Iris pigment epithelial cell (primary cell): ENCODE data around the gene PKP2.
A peak's percentile ranks its signal among the peaks of the same experiment; 100 is the strongest.

Source experiments
- DNase-seq: peaks from one replicate; pipeline ENCODE4 v3.0.0-alpha.2; 2011; ENCODE audit warnings: low read depth

Gene PKP2

DNA sequence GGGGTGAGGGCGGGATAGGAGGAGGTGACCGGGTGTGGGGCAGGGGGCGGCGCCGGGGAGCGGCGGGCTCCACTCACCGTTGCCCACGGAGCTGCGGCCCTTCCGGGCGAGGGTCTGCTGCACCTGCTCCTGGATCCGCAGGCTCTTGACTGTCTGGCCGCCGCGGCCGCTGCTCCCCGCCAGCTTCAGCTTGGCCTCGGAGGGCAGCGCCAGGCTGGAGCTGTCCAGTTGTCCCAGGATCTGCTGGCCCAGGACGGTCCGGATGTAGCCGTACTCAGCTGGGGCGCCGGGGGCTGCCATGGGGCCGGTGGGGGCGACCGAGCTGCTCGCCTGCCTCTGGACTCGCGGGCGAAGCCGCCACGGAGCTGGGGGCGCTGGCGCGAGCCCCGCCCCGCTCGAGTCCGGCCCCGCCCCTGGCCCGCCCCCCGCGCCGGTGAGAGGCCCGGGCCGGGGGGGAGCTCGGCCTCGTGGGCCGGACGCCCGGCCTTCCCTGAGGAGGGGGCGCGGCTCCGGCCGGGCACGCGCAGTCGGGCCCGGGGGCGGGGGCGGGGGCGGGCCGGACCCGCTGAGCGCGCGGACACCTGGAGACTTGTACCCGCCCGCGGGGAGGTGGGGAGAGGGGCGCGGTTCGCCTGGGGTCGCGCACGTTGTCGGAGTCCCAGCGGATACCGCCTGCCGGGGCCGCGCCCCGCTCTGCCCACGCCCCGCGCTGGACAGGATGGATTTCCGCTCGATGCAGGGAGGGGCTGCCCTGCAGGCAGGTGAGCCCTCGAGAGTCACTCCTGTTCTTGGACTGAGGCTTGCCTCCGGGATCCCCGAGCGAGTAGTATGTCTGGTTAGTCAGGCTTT lies at the start of gene PKP2:
Gene PKP2 (minus strand): TSS at position 346 of the 849 bp plus-strand sequence. CDS start 46 bp downstream, at position 300.
- peak; percentile 49 for DNase-seq

DNA sequence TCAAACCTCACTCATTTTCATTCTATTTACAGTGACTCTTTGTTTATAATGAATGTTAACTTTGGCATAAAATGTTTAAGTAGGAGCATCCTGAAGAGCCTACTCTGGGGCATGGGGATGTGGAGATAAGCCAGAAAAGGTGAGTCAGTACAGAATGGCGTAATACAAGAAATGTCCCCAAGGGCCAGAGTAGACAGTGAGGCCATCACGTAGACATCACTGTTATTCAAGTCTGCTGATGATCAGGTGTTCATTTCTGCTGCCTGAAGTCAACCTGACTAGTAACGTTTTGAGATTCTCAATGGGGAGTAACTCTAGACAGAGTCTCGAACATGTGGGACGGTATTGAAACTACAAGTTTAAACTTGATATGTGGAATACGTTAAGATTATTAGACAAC lies 47.6 kb upstream of the PKP2 start:
- DNase-seq: peak; percentile 21

DNA sequence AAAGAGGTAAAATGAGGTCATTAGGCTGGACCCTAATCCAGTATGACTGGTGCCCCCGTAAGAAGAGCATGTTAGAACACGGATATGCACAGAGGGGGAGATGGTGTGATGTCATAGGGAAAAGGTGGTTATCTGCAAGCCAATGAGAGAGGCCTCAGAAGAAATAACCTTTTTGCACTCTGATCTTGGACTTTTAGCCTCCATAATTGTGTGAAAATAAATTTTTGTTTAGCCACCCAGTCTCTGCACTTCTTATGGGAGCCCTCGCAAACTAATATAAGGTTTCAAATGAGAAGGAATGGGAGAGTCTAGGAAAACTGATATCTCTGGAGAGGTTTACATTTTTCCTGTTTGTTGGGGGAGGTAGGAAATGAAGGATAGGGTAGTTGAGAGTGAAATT lies 43.2 kb upstream of the PKP2 start:
- no peak for DNase-seq

DNA sequence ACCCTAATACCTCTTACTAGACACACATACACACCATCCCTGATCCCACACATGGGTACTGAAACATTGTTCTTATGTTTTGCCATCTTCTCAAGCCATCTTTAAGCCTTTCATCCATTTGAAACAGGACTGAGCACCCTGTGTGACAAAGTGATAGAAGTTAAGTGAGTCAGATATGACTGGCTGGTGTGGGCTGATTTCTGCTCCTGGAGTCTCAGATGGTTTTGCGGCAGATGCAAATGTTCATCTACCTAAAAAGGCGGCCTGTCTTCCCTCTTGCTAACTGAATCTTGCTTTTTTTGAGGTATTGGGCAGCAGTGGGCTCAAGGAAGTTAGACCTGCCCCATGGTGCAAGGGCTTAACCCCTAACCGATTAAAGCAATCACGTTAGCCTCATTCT lies 30.4 kb upstream of the PKP2 start:
- DNase-seq: peak; percentile 28

DNA sequence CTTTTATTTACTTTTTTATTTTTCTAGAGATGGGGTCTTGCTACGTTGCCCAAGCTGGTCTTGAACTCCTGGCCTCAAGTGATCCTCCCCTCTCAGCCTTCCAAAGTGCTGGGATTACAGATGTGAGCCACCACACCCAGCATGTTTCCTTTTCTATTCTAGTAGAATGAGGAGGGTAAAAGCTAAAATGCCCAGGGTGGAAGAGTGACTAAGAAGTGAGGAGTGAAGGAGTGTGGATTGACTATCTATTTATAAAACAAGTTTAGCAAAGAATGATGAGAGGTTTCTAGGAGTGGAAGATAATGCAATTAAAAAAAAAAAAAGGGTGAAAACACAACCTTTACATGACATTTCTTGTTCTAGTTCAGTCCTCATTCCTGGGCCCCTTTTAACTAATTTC lies 29.8 kb upstream of the PKP2 start:
- no peak for DNase-seq

DNA sequence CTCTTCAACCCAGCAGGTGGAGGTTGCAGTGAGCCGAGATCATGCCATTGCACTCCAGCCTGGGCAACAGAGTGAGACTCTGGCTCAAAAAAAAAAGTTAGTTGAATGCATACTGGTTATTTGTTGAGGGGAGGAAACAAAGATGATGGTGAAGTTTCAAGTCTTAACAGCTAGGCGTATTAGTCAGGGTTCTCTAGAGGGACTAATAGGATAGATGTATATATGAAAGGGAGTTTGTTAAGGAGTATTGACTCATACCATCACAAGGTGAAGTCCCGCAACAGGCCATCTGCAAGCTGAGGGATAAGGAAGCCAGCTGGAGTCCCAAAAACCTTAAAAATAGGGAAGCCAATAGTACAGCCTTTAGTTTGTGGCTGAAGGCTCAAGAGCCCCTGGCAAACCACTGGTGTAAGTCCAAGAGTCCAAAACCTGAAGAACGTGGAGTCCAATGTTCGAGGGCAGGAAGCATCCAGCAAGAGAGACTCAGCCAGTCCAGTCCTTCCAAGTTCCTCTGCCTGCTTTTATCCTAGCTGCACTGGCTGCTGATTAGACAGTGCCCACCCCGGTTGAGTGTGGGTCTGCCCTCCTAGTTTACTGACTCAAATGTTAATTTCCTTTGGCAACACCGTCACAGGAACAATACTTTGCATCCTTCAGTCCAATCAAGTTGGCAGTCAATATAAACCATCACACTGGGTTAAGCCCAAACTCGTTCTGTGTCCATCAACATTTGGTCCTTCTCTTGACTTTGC lies 26.1 kb upstream of the PKP2 start:
- DNase-seq: no peak

DNA sequence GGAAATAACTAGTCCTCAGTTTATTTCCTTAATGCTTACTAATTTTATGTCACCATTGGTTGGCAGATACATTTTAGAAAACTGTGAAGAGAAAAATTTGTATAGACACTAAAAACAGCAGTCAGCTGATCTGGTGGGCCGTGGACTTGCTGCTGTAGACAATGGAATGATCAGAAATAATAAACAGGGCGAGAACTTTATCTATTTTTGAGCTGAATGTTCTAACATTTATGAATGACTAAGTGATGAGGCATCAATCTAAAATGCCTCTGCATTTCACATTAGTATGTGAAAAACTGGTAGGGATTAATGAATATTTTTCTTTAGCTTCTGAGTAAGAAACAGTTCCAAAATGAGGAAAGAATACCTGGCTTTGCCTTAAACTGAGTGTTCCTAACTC lies 24.8 kb upstream of the PKP2 start:
- DNase-seq: peak; percentile 92

DNA sequence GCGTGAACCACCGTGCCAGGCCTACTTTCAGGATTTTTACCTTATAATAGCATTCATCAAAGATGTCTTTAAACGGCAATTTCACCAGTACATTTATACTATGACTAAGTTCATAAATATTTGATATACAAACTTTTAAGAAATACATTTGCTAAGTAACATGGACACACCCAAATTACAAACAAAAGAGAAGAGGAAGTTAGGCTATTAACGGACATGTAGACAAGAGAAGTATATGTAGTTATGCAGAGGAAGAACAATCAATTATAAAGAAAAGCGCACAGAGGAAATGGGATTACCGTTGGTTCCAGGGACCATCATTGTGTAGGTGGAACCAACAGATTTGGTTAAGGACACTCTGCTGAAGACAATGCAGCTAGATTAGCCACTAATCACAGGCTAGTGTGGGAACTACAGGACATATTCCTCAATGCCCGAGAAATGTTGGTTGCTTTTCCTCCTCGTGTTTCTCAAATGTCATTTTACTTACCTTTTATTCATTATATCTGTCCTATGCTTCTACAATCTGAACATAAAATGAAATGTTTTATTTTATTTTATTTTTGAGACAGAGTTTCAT lies 24.0 kb upstream of the PKP2 start:
- DNase-seq: peak; percentile 60

DNA sequence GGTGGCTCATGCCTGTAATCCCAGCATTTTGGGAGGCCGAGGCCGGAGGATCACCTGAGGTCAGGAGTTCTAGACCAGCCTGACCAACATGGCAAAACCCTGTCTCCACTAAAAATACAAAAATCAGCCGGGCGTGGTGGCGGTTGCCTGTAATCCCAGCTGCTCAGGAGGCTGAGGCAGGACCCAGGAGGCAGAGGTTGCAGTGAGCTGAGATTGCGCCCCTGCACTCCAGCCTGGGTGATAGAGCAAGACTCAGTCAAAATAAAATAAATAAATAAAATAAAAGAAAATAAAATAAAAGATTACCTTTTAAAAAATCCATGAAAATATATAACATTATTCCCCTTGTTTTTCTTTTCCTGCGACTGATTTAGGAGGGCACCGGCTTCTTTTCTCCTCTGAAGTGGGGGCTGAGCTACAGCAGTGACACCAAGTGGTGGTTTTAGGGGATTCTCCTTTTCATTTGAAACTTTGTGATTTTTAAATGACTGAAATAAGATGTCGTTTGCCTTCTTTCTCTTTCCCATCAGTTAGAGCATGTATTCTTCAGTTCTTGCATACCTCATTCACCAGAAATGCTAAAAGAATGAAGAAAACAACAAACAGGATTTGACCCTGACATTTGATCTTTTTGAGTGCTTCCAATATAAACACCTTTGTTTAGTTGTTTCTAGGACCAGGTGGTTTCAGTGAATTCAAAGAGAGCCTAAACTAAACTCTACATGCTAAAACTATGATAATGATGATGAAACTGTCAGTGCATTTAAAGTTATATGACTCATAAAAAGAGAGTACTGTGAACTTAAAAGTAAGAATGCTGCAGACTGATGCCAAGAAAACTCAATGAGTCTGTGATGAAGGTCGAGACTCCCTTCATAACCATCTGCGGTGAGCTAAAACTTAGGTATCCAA lies 22.6 kb upstream of the PKP2 start:
- peak; percentile 96 for DNase-seq

DNA sequence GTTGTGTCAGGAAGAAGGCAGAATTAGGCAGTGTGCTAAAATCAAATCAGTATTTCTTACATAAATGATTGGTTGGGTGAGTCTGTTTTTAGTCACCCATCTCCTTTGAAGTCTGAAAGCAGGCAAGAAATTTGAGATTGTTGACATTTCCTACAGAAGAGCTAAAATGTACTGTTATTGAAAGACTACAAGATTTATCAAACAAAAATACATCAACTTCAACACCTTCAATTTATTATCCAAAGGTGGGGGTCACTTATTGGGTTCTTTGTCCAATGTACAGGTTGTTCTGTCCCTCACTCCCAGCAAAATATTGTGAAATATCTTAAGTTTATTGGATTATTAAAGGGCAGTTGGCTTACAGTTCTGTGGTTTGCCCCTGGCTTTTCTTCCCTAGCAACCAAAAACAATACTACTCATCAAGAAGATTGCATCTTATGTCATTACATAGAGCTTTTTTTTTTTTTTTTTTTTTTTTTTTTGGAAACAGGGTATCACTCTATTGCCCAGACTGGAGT lies 20.6 kb upstream of the PKP2 start:
- DNase-seq: peak; percentile 94

DNA sequence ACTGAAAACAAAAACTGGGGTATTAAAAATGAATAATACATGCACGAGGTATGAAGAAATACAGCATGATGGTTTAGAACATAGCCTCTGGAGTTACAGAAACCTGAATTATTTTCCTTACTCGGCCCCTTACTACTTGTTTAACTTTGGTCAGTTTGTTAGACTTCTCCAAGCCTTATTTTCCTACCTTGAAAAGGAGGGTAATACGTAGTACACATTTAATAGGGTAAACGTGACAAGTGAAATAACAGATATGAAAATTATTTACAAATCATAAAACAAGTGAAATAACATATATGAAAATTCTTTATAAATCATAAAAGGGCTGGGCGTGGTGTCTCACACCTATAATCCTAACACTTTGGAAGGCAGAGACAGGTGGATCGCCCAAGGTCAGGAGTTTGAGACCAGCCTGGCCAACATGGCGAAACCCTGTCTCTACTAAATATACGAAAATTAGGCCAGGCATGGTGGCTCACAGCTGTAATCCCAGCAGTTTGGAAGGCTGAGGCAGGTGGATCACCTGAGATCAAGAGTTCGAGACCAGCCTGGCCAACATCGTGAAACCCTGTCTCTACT lies 11.4 kb upstream of the PKP2 start:
- DNase-seq: no peak

DNA sequence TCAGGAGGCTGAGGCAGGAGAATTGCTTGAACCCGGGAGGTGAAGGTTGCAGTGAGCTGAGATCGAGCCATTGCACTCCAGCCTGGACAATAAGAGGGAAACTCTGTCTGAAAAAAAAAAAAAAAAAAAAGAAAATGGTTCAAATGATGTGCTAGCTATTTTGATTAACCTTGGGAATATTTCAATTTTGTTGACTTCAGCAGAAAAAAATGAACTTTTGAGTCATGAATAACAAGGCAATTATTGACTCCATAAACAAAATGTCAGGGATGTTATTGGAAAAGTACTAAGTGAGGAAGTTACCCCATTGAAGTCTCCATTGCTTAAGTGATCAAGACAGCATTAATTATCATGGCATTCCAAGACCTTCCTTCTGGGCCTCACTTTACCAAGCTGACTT lies 10.6 kb upstream of the PKP2 start:
- no peak for DNase-seq

DNA sequence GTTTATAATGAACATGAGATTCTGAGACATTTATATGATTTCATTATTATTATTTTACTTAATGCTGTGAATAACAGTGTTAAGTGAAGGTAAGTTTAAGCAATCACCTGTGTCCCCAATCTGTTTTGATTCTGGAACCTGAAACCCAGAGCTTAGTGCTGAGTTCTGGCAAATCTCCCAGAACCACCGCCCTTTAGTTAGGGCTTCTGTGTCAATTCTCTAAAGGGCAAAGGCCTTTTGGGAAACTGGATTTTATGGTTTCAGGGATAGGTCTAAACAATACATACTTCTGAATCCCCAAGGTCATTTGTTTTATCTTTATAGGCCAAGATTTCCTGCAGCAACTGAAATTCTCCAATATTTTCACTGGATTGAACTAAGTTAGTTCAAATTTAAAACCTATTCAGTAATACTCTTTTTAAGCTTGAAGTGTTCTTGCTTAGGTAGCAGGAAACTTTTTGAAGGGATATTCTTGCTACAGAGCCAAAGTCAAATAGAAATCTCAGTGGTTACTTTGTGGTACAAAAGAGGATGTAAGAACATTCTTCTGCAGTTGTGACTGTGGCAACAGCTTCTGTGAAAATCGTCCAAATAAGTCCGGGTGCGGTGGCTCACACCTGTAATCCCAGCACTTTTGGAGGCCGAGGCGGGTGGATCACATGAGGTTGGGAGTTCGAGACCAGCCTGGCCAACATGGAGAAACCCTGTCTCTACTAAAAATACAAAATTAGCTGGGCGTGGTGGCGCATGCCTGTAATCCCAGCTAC lies 10.0 kb upstream of the PKP2 start:
- DNase-seq: no peak

DNA sequence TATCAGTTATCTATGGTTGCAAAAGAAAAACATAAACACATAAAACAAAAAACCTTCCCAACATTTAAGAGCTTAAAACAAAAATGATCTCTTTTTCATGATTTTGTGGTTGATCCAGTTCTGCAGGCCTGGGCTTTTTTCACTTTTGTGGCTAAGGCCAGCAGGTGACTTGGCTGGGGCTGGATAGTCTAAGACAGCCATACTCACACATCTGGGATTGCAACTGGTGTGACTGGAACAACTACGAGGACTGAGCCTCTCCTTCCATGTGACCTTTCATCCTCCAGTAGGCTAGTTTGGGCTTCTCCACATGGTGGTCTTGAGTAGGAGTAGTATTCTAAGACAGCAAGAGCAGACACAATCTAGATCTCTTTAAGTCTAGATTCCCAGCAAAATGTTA lies 7.2 kb upstream of the PKP2 start:
- DNase-seq: no peak

DNA sequence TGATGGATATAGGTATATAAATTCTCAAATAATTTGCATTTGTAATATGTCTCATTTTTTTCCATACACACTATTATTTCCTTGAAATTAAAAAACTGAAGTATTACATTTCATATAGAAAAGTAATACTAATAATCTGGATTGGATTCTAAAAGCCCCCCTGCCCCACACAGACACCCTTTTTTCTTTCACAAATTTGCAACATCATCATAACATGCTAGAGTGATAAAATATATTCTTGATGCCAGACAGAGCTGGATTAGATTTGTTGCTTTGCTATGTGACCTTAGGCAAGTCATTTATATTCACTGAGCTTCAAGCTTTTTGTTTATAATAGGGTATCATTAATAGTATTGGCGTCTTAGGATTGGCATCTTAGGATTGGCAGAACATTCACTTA lies 6.7 kb upstream of the PKP2 start:
- DNase-seq: no peak

DNA sequence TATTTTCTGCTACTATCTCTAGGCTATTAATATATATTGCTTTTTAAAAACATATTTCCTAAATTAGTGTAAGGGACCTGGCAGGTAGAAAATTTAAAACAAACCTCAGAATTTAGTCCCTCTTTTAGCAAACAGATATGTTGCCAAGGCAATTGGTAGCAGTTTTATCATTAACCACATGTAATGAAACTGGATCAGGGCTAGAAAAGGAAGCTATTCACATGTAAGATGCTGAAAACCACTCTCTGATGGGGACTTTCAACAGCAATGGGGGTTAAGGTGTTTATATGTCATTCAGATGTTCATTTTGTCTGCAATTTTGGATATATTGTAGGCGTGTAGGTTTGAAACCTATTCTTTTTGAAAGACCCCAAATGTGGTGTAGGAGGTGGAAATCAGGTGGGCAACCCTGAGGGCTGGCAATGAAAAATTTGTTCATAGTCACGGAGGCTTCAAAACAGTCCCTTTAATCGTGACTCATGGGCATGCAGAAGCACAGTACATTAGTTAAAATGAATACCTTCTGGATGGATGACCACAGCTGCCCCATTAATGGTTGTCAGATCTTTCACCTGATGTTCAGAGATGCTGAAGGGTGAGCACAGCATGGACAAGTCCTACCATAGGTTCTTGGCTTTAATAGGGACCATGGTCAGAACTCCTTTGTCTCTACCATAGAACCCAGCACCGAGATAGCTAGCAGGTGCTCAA lies 5.9 kb upstream of the PKP2 start:
- no peak for DNase-seq

DNA sequence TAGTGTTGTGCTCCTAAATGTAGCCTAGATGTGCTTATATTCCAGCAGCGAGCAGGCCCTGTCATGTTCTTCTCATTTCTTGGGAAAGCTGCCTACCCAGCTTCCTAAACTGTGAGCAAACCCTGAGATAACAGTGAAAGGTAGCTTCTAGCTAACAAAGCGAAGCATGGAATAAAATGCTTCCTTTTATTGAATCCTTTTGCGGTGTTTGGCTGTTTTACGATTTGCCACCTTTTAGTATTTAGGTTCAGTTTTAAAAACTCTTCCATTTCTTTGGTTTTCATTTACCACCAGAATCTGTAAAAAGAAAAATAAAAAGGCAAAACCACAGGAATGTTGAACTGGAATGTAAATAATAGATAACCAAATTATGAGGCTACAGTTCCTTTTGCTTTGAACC lies 5.0 kb upstream of the PKP2 start:
- peak; percentile 58 for DNase-seq

DNA sequence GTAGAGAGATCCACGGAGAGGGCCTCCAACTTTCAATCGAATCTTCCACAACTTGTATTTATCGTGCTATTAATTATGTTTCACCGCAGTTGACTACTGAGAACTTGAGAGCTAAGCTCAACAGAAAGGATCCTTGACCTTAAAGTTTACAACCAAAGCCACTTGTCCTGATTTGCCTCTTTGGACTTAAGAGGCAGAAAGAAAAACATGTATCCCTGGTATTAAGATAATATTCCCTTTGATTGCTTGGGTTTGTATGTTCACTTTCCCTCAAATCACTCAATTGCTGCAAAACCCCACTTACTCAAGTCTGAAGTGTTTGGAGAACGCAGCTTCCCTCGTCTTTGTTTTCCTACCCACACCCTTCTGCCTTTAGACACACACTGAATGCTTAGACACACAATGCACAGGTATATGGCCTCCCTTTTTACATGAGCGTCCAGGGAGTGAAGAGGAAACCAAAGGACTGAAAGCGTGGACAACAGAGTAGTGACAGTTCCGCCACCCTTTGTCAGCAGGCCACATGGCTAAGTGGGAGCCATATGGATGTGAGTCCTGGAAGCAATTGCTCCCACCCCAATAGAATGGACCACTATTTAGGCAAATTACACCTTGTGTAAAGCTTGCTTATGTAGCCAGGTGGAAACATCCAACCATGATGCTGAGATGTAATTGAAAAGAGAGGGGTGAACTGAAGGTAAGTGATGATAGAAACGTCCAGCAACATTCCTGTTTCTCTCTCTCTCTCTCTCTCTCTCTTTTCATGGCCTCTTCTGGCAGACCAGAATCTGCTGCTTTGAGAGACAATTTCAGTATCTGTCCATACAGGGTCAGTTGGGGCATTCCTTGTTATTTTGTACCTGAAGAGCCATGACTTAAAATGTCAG lies 1.4 kb upstream of the PKP2 start:
- no peak for DNase-seq

DNA sequence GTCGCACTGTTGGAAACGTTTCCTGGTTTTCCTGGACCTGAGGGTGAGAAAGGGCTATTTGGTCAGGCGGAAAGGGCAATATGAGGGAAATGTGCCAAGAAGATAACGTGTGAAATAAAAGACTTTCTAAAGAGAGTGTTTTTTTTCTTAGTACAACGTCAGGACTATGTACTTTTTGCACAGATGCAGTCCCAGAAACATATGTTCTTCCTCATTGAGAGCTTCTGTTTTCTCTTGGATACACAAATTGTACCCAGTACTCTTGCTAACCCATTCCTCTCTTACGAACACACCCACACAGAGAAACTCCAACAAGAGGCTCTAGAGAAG lies 669 bp upstream of the PKP2 start:
- DNase-seq: no peak
